ENCODE measurements around the gene CSRNP3. TPM values are rescaled to one million over a fixed set of nuclear protein-coding genes. Genes with fewer than 3 reads are reported as not detected.

CSRNP3 gene
- total RNA-seq, 1 donor from 2014 or later, result 14.6 TPM

DNA sequence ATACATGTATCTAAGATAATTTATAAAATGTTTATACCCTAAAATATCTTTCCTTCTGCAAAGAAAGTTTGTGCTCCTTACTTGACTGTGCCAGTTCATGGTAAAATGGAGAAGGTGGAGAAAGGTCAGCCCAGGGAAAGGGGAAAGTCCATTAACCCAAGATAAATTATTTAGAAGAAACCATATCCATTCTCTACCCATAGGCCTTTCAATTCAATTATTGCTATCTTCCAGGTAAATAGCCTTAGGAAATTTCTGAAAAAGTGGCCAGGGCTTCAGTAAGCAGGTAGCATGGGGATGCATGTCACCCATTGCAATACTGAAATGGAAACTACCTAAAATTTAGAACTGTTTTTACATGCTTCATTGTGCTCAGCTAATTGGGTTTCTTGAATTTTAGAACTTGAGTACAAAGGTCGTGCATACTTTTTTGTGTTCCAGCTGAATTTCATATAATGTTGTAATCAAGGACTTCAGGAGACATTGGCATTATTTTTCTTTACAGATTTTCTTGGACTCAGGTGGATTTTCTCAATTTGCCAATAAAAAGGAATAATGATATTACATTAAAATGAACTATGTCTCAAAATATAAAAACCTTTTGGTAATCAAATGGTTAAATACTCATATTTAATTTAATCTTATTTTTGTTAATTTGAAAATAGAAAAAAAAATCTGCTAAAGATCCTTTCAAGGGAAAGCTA is 124.9 kb downstream of the CSRNP3 start:
- TF ChIP-seq, protein P1, sequence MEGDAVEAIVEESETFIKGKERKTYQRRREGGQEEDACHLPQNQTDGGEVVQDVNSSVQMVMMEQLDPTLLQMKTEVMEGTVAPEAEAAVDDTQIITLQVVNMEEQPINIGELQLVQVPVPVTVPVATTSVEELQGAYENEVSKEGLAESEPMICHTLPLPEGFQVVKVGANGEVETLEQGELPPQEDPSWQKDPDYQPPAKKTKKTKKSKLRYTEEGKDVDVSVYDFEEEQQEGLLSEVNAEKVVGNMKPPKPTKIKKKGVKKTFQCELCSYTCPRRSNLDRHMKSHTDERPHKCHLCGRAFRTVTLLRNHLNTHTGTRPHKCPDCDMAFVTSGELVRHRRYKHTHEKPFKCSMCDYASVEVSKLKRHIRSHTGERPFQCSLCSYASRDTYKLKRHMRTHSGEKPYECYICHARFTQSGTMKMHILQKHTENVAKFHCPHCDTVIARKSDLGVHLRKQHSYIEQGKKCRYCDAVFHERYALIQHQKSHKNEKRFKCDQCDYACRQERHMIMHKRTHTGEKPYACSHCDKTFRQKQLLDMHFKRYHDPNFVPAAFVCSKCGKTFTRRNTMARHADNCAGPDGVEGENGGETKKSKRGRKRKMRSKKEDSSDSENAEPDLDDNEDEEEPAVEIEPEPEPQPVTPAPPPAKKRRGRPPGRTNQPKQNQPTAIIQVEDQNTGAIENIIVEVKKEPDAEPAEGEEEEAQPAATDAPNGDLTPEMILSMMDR (IDR thresholded peaks at IDR 0.05; ENCODE audit: unreplicated experiment), result no peak
- Mint-ChIP-seq H3K27me3 (ENCODE audit: unreplicated experiment) (peaks cover 2% of the 10 kb centered on the region), H3K4me1 (ENCODE audit: unreplicated experiment) (peaks cover 4% of the 10 kb centered on the region), H3K4me3 (ENCODE audit: unreplicated experiment) (no peak overlapping the region), H3K27ac (ENCODE audit: unreplicated experiment) (no peak overlapping the region), H3K9me3 (ENCODE audit: unreplicated experiment) (peaks cover 4% of the 10 kb centered on the region), H3K36me3 (ENCODE audit: low read depth, unreplicated experiment) (peaks cover 16% of the 10 kb centered on the region)
- no peak for DNase-seq (ENCODE audit: low spot score)

DNA sequence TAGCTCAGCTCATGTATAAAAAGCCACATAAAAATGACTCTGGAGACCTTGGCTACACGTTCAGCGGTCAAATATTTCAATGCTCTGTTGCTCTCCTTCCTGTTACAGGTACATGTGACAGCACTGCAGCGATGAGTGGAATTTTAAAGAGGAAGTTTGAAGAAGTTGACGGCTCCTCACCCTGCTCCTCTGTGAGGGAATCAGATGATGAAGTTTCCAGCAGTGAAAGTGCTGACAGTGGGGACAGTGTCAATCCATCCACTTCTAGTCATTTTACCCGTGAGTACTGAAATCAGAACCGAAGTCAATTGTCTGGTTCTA is 125.4 kb downstream of the CSRNP3 start:
- Mint-ChIP-seq H3K9me3 (ENCODE audit: unreplicated experiment) (peaks cover 4% of the 10 kb centered on the region), H3K27ac (ENCODE audit: unreplicated experiment) (peak overlapping the region; percentile 17), H3K4me1 (ENCODE audit: unreplicated experiment) (peaks cover 4% of the 10 kb centered on the region), H3K36me3 (ENCODE audit: low read depth, unreplicated experiment) (peaks cover 16% of the 10 kb centered on the region), H3K27me3 (ENCODE audit: unreplicated experiment) (peaks cover 2% of the 10 kb centered on the region), H3K4me3 (ENCODE audit: unreplicated experiment) (no peak overlapping the region)
- DNase-seq (ENCODE audit: low spot score), result no peak
- TF ChIP-seq, protein P1 (IDR thresholded peaks at IDR 0.05; ENCODE audit: unreplicated experiment), result no peak

DNA sequence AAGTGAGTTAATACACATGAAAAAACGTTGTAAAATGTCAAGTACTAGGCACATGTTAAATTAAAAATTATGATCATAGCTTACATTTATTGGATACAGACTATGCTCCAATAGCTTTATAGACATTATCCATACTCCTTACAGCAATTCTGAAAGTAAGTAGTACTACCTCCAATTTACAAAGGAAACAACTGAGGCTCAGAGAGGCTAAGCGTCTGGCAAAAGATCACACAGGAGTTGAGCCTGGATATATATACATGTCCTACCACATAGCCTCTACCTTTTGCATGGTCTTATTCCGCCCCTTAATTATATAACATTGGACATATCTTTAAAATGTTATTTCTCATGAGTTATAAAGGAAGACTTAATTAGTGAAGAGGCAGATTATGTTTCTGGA is 127.3 kb downstream of the CSRNP3 start:
- DNase-seq (ENCODE audit: low spot score), result no peak
- H3K4me1 Mint-ChIP-seq (ENCODE audit: unreplicated experiment), result peaks cover 8% of the 10 kb centered on the region
- H3K27ac Mint-ChIP-seq (ENCODE audit: unreplicated experiment), result no peak overlapping the region
- no peaks in the 10 kb centered on the region for H3K9me3 Mint-ChIP-seq (ENCODE audit: unreplicated experiment)
- TF ChIP-seq, protein P1 (IDR thresholded peaks at IDR 0.05; ENCODE audit: unreplicated experiment), result no peak
- no peaks in the 10 kb centered on the region for H3K27me3 Mint-ChIP-seq (ENCODE audit: unreplicated experiment)
- peaks cover 8% of the 10 kb centered on the region for H3K36me3 Mint-ChIP-seq (ENCODE audit: low read depth, unreplicated experiment)
- no peak overlapping the region for H3K4me3 Mint-ChIP-seq (ENCODE audit: unreplicated experiment)

DNA sequence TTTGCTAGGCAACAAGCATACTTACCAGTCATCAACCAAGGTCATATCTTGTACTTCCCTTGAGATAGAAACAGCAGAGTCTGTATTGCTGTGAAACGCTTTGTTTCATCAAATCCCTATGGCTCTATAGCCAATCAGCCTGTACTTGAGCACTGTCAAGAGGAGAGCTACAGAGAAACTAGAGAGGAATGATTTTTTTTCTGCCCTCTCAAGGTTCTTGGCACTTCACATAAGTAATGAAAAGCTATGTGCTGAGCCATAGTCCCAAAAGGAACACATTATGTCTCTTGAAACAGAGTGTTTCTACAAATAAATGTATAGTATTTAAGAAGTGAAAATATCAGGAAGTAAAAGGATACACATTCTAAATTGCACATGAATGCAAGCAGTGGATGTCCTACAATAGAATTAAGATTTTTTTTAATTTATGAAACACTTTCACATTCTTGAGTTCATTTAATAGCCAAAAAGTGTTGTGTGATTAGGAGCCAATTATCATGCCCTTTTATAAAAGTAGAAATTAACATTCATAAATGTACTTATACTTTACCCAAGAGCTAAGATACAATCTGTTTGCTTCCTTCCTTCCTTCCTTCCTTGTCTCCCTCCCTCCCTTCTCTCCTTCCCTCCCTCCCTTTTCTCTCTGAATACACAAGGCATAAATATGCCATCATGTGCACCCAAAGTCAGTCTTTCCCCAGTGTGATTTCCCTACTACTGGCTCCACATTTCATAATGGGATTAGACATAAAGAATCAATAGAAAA is 131.8 kb downstream of the CSRNP3 start:
- H3K4me1 Mint-ChIP-seq (ENCODE audit: unreplicated experiment), result peaks cover 21% of the 10 kb centered on the region

More for the DNA sequence above, 131.8 kb downstream of the CSRNP3 start:
- Mint-ChIP-seq H3K9me3 (ENCODE audit: unreplicated experiment) (no peaks in the 10 kb centered on the region), H3K4me3 (ENCODE audit: unreplicated experiment) (no peak overlapping the region), H3K27ac (ENCODE audit: unreplicated experiment) (no peak overlapping the region), H3K27me3 (ENCODE audit: unreplicated experiment) (no peaks in the 10 kb centered on the region), H3K36me3 (ENCODE audit: low read depth, unreplicated experiment) (peaks cover 7% of the 10 kb centered on the region)
- TF ChIP-seq, protein P1 (IDR thresholded peaks at IDR 0.05; ENCODE audit: unreplicated experiment), result no peak
- no peak for DNase-seq (ENCODE audit: low spot score)
